Measurements from ENCODE around the gene FBXL7. TPM values are rescaled to one million over a fixed set of nuclear protein-coding genes. Genes with fewer than 3 reads are reported as not detected.

FBXL7 gene
- total RNA-seq, 2 experiments from 2014 or later: not detected

- intact Hi-C loops (cut with micrococcal nuclease; ENCODE audit: unreplicated experiment): no loop called here
- ChIA-PET POLR2A (no interaction called here), CTCF (ENCODE audit: unreplicated experiment) (no interaction called here)
- no peak overlapping the region for H3K4me2 ChIP-seq (ENCODE audit: low read length)
- H3K9me2 ChIP-seq (ENCODE audit: insufficient read depth, low read length): no peaks in the 10 kb centered on the region
- H3K27ac ChIP-seq (ENCODE audit: low read depth, low read length, poor library complexity, severe bottlenecking): no peak overlapping the region
- no peaks in the 10 kb centered on the region for H3K4me1 ChIP-seq (ENCODE audit: insufficient read depth, low read length, poor library complexity, severe bottlenecking)
- TF ChIP-seq EZH2phosphoT487 (IDR thresholded peaks at IDR 0.05; ENCODE audit: borderline replicate concordance, low read depth, low read length) (no peak), CTCF (conservative IDR thresholded peaks at IDR 0.05; ENCODE audit: low read length) (no peak)
- H3K4me3 ChIP-seq (ENCODE audit: low read depth, low read length, poor library complexity, severe bottlenecking): no peak overlapping the region
- H3K9me3 ChIP-seq (ENCODE audit: low read length): no peaks in the 10 kb centered on the region
- no TSS peak for BruUV-seq (replicated peaks)
- no peak overlapping the region for H2AFZ ChIP-seq (ENCODE audit: low read length)
- H4K20me1 ChIP-seq (ENCODE audit: insufficient read depth, low read length): no peaks in the 10 kb centered on the region
- no peaks in the 10 kb centered on the region for H3K36me3 ChIP-seq (ENCODE audit: insufficient read depth, low read length)
- DNase-seq (ENCODE audit: low spot score): no peak
- H3K79me2 ChIP-seq (ENCODE audit: insufficient read depth, low read depth, low read length): no peaks in the 10 kb centered on the region
These were observed 138.3 kb downstream of the FBXL7 start for GRCh38 chr5:15638296-15638695.

GRCh38 chr5:15639288-15639687 is 139.3 kb downstream of the FBXL7 start:
- intact Hi-C loops (cut with micrococcal nuclease; ENCODE audit: unreplicated experiment): no loop called here
- no peak overlapping the region for H3K4me2 ChIP-seq (ENCODE audit: low read length)
- CTCF ChIA-PET (ENCODE audit: unreplicated experiment): no interaction called here
- TF ChIP-seq CTCF (conservative IDR thresholded peaks at IDR 0.05; ENCODE audit: low read length) (no peak), EZH2phosphoT487 (IDR thresholded peaks at IDR 0.05; ENCODE audit: borderline replicate concordance, low read depth, low read length) (no peak)
- H3K9me2 ChIP-seq (ENCODE audit: insufficient read depth, low read length): no peaks in the 10 kb centered on the region
- H3K4me3 ChIP-seq (ENCODE audit: low read depth, low read length, poor library complexity, severe bottlenecking): no peak overlapping the region
- H3K4me1 ChIP-seq (ENCODE audit: insufficient read depth, low read length, poor library complexity, severe bottlenecking): no peaks in the 10 kb centered on the region
- BruUV-seq (replicated peaks): no TSS peak
- no peak for DNase-seq (ENCODE audit: low spot score)
- POLR2A ChIA-PET: interaction anchor here (0.5 kb wide), 1 partner anchor 37 kb away, joined by 3 read pairs; no protein-coding TSS in a partner anchor
- no peaks in the 10 kb centered on the region for H3K79me2 ChIP-seq (ENCODE audit: insufficient read depth, low read depth, low read length)
- H3K9me3 ChIP-seq (ENCODE audit: low read length): no peaks in the 10 kb centered on the region
- H2AFZ ChIP-seq (ENCODE audit: low read length): no peak overlapping the region
- H3K36me3 ChIP-seq (ENCODE audit: insufficient read depth, low read length): no peaks in the 10 kb centered on the region
- H3K27ac ChIP-seq (ENCODE audit: low read depth, low read length, poor library complexity, severe bottlenecking): no peak overlapping the region
- no peaks in the 10 kb centered on the region for H4K20me1 ChIP-seq (ENCODE audit: insufficient read depth, low read length)

- Histone ChIP-seq H3K79me2 (ENCODE audit: insufficient read depth, low read depth, low read length) (no peaks in the 10 kb centered on the region), H3K36me3 (ENCODE audit: insufficient read depth, low read length) (no peaks in the 10 kb centered on the region), H3K4me1 (ENCODE audit: insufficient read depth, low read length, poor library complexity, severe bottlenecking) (no peaks in the 10 kb centered on the region), H3K4me3 (ENCODE audit: low read depth, low read length, poor library complexity, severe bottlenecking) (no peak overlapping the region), H3K9me2 (ENCODE audit: insufficient read depth, low read length) (no peaks in the 10 kb centered on the region), H2AFZ (ENCODE audit: low read length) (no peak overlapping the region), H3K27ac (ENCODE audit: low read depth, low read length, poor library complexity, severe bottlenecking) (no peak overlapping the region), H3K4me2 (ENCODE audit: low read length) (no peak overlapping the region), H4K20me1 (ENCODE audit: insufficient read depth, low read length) (no peaks in the 10 kb centered on the region), H3K9me3 (ENCODE audit: low read length) (no peaks in the 10 kb centered on the region)
- CTCF ChIA-PET (ENCODE audit: unreplicated experiment): no interaction called here
- TF ChIP-seq EZH2phosphoT487 (IDR thresholded peaks at IDR 0.05; ENCODE audit: borderline replicate concordance, low read depth, low read length) (no peak), CTCF (conservative IDR thresholded peaks at IDR 0.05; ENCODE audit: low read length) (no peak)
- DNase-seq (ENCODE audit: low spot score): no peak
- POLR2A ChIA-PET: no interaction called here
- BruUV-seq (replicated peaks): no TSS peak
- intact Hi-C loops (cut with micrococcal nuclease; ENCODE audit: unreplicated experiment): no loop called here
These were observed 140.1 kb downstream of the FBXL7 start for GRCh38 chr5:15640116-15640515.
